HepG2 (cell line): ENCODE results near the gene THAP10. TPM values are rescaled to one million over a fixed set of nuclear protein-coding genes. Genes with fewer than 3 reads are reported as not detected.
A peak's percentile ranks its signal among the peaks of the same experiment; 100 is the strongest.

ENCODE experiments used
- ATM ChIP-seq: fragments of 450-650 bp; IDR thresholded peaks from 2 replicates; pipeline ENCODE4 v1.7.1; 2017; ENCODE audit warnings: mild to moderate bottlenecking, borderline replicate concordance
- ELF4 ChIP-seq: sonication (generic); formaldehyde crosslinking; IDR thresholded peaks from 2 replicates; pipeline ENCODE4 v1.5.0; 2020; ENCODE audit warnings: missing genetic modification reagents, mild to moderate bottlenecking, moderate library complexity, borderline replicate concordance
- HOXA9 ChIP-seq: sonication (generic); formaldehyde crosslinking; IDR thresholded peaks from 2 replicates; pipeline ENCODE4 v1.8.1; 2022; ENCODE audit warnings: missing genetic modification reagents, mild to moderate bottlenecking, moderate library complexity, borderline replicate concordance
- JUN ChIP-seq: sonication (generic); formaldehyde crosslinking; IDR thresholded peaks from 2 replicates; pipeline ENCODE4 v1.4.0; 2020; ENCODE audit warnings: mild to moderate bottlenecking, missing genetic modification reagents
- PHF8 ChIP-seq: sonication (generic); formaldehyde crosslinking; IDR thresholded peaks from 2 replicates; pipeline ENCODE4 v1.5.0; 2020; ENCODE audit warnings: missing genetic modification reagents
- TFDP1 ChIP-seq: IDR thresholded peaks from 2 replicates; pipeline ENCODE4 v1.6.1; 2016; ENCODE audit warnings: missing compliant biosample characterization, missing genetic modification reagents, borderline replicate concordance
- ZEB1 ChIP-seq: IDR thresholded peaks from 2 replicates; pipeline ENCODE4 v1.6.1; 2012; ENCODE audit warnings: mild to moderate bottlenecking, low read depth, inconsistent platforms; ENCODE audit not compliant: insufficient replicate concordance
- ZNF318 ChIP-seq: sonication (generic); formaldehyde crosslinking; IDR thresholded peaks from 2 replicates; pipeline ENCODE4 v1.4.0; 2020; ENCODE audit warnings: mild to moderate bottlenecking, missing genetic modification reagents
- ZNF430 ChIP-seq: sonication (generic); formaldehyde crosslinking; IDR thresholded peaks from 2 replicates; pipeline ENCODE4 v1.9.0; 2021; ENCODE audit warnings: mild to moderate bottlenecking, missing genetic modification reagents
- ZNF563 ChIP-seq: sonication (generic); formaldehyde crosslinking; IDR thresholded peaks from 2 replicates; pipeline ENCODE4 v1.8.0; 2022; ENCODE audit warnings: mild to moderate bottlenecking, moderate library complexity, missing genetic modification reagents
- ZNF687 ChIP-seq: sonication (generic); formaldehyde crosslinking; IDR thresholded peaks from 2 replicates; pipeline ENCODE4 v1.5.1; 2020; ENCODE audit warnings: mild to moderate bottlenecking, missing genetic modification reagents, moderate library complexity
- ZNF709 ChIP-seq: sonication (generic); formaldehyde crosslinking; IDR thresholded peaks from 2 replicates; pipeline ENCODE4 v1.5.0; 2020; ENCODE audit warnings: mild to moderate bottlenecking, missing genetic modification reagents
- polyA plus RNA-seq, 8 experiments: library from polyadenylated mRNA; depleted of rRNA in 3 of 8; stranded (reverse) in 7 of 8; unstranded in 1 of 8; fragments of >200 nt; fragmentation: Illumina TruSeq in 4 of 8; extraction: Trizol in 4 of 8; gene quantifications; 2 replicates each; pipeline versions ENCODE4 v1.2.1 to v1.2.3, GENCODE V29; 2011 to 2016; ENCODE audit warnings: low read depth in 4 of 8, missing spikeins in 1 of 8, mixed read lengths in 1 of 8; ENCODE audit not compliant: insufficient read depth in 1 of 8
- total RNA-seq, 5 experiments: library from RNA; depleted of rRNA; stranded (reverse); fragments of >200 nt; fragmentation: Illumina TruSeq; extraction: Trizol; gene quantifications; 2 replicates each; pipeline ENCODE4 v1.2.3, GENCODE V29; 2016; ENCODE audit warnings: low read depth in 1 of 5

The THAP10 gene
- total and polyA plus RNA-seq, 2 of the 13 experiments (the other 11 are each of a cell fraction or from before 2014, with no cell fraction given): 0.64 to 0.69 TPM

DNA sequence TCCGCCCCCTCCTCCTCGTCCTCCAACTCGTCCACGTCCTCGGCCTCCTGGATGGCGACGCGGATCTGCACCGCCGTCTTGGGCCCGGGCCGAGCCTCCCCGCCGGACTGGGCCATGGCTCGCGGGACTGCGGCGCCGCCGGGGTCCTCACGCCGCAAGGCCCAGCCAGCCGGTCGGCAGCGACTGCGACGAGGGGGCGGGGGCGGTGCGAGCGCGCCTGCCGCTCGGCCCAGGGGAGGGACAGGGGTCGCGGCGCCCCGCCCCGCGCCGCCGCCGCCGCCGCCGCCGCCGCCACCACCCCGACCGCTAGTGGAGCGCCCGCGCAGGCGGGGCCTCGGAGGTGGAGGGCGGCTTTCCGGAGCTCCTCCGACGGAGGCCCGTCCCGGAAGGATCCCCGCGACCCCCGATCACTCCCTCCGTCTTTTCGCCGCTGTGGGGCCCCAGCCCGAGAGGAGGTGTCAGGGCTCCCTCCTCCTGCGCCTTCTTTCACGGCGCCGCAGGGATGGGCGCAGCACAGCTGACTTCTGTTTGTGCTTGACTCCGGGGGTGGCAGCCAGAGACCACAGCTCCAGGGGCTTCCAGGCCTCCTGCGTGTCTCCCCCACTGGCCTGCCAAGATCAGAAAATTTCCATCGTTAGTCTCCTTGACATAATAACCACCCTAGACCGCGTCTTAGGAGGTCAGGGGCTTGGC, 38.1 kb downstream of the THAP10 start, which contains the start of gene LARP6 (continued):
- TF ChIP-seq ZNF687 (CRISPR knock-in tag): peak; percentile 34; the same call in 1 of the 2 replicates
- TF ChIP-seq ELF4: no peak
- TF ChIP-seq TFDP1 (CRISPR knock-in tag): 0 out of 2 replicates have a peak, but pooled peaks have one; percentile 14
- 0 out of 2 replicates have a peak, but pooled peaks have one; percentile 28 for TF ChIP-seq ZNF563 (CRISPR knock-in tag)
- no peak for TF ChIP-seq ZNF430 (CRISPR knock-in tag)
- TF ChIP-seq ZNF709: 0 out of 2 replicates have a peak, but pooled peaks have one; percentile 51
- no peak for TF ChIP-seq HOXA9 (CRISPR knock-in tag)
- TF ChIP-seq ZEB1: no peak
- TF ChIP-seq JUN (CRISPR knock-in tag): no peak
- TF ChIP-seq PHF8 (CRISPR knock-in tag): peak; percentile 53; the same call in 1 of the 2 replicates
- no peak for TF ChIP-seq ATM
- no peak for TF ChIP-seq ZNF318 (CRISPR knock-in tag)
